SK-N-SH (cell line): ENCODE results near the gene YTHDC2. TPM values are rescaled to one million over a fixed set of nuclear protein-coding genes. Genes with fewer than 3 reads are reported as not detected.

Experiments
- CTCF ChIA-PET: fragments of 300-600, 350-600 bp; formaldehyde crosslinking; extraction: SDS; loops from one replicate; lab custom pipeline; 2021; lab: Yijun Ruan, JAX
- POLR2A ChIA-PET: fragments of 350-600 bp; sonication (Branson Sonifier 250); formaldehyde crosslinking; extraction: SDS; loops from one replicate; lab custom pipeline; 2020; ENCODE audit warnings: antibody characterized with exemption, inconsistent platforms; lab: Yijun Ruan, JAX
- DNase-seq: peaks from one replicate; pipeline ENCODE4 v3.0.0; 2012
- H2AFZ ChIP-seq: fragments of 200-600 bp; sonication (generic); 2 replicates; pipeline ENCODE4 v1.8.1; 2016; ENCODE audit warnings: antibody characterized with exemption, mild to moderate bottlenecking, low read depth
- H3F3A ChIP-seq: fragments of 200-600 bp; sonication (generic); replicated peaks from 2 replicates; pipeline ENCODE3; 2016; ENCODE audit warnings: antibody characterized with exemption, mild to moderate bottlenecking; ENCODE audit not compliant: insufficient read depth
- H3K27ac ChIP-seq, 2 experiments: fragments of 200-500 bp in 1 of 2; fragments of 200-600 bp in 1 of 2; sonication (Bioruptor generic) in 1 of 2; sonication (generic), shearing (Covaris generic) in 1 of 2; 2 replicates each; pipeline versions ENCODE4 v1.5.1 to v1.6.1; 2014 to 2016; ENCODE audit warnings: low read depth in 2 of 2, inconsistent platforms in 1 of 2, low read length in 1 of 2, mild to moderate bottlenecking in 1 of 2, mixed read lengths in 1 of 2
- H3K27me3 ChIP-seq: fragments of 200-600 bp; sonication (generic), shearing (Covaris generic); 2 replicates; pipeline ENCODE4 v1.6.1; 2016; ENCODE audit warnings: mixed run types; ENCODE audit not compliant: insufficient read depth
- H3K36me3 ChIP-seq, 2 experiments: fragments of 200-500 bp in 1 of 2; fragments of 200-600 bp in 1 of 2; sonication (Bioruptor generic) in 1 of 2; sonication (generic) in 1 of 2; replicated peaks in 1 of 2; 2 replicates each; pipeline versions ENCODE3 to v1.5.1; 2014 to 2016; ENCODE audit warnings: low read length in 1 of 2, mild to moderate bottlenecking in 1 of 2; ENCODE audit not compliant: insufficient read depth in 2 of 2, control insufficient read depth in 1 of 2
- H3K4me1 ChIP-seq, 2 experiments: fragments of 200-500 bp in 1 of 2; fragments of 200-600 bp in 1 of 2; sonication (Bioruptor generic) in 1 of 2; sonication (generic), shearing (Covaris generic) in 1 of 2; 2 replicates each; pipeline versions ENCODE4 v1.5.1 to v1.6.1; 2014 to 2016; ENCODE audit warnings: low read depth in 1 of 2, low read length in 1 of 2, mixed run types in 1 of 2; ENCODE audit not compliant: insufficient read depth in 2 of 2, control insufficient read depth in 1 of 2
- H3K4me2 ChIP-seq: fragments of 200-600 bp; sonication (generic), shearing (Covaris generic); 2 replicates; pipeline ENCODE4 v1.6.1; 2017; ENCODE audit warnings: mixed run types
- H3K4me3 ChIP-seq, 2 experiments: fragments of 200-500 bp in 1 of 2; fragments of 200-600 bp in 1 of 2; sonication (Bioruptor generic) in 1 of 2; sonication (generic), shearing (Covaris generic) in 1 of 2; 2 replicates each; pipeline versions ENCODE4 v1.5.1 to v1.8.1; 2014 to 2016; ENCODE audit warnings: low read depth in 2 of 2, inconsistent platforms in 1 of 2, low read length in 1 of 2, mild to moderate bottlenecking in 1 of 2, mixed read lengths in 1 of 2, moderate library complexity in 1 of 2
- H3K79me2 ChIP-seq: fragments of 200-600 bp; sonication (generic); 2 replicates; pipeline ENCODE4 v1.8.1; 2017; ENCODE audit warnings: mild to moderate bottlenecking; ENCODE audit not compliant: insufficient read depth
- H3K9ac ChIP-seq: fragments of 200-600 bp; sonication (generic); 2 replicates; pipeline ENCODE4 v1.6.1; 2017; ENCODE audit warnings: mixed run types
- H3K9me2 ChIP-seq: fragments of 200-600 bp; sonication (generic); 2 replicates; pipeline ENCODE4 v1.6.1; 2017; ENCODE audit warnings: mixed run types
- H3K9me3 ChIP-seq: fragments of 200-600 bp; sonication (generic); 2 replicates; pipeline ENCODE4 v1.6.1; 2017; ENCODE audit warnings: mixed run types, mild to moderate bottlenecking, moderate library complexity
- H4K20me1 ChIP-seq: fragments of 200-600 bp; sonication (generic); 2 replicates; pipeline ENCODE4 v1.6.1; 2017; ENCODE audit warnings: mild to moderate bottlenecking, mixed run types; ENCODE audit not compliant: insufficient read depth
- CHD2 ChIP-seq: fragments of 150-350 bp; IDR thresholded peaks from 2 replicates; pipeline ENCODE4 v1.6.1; 2018; ENCODE audit warnings: low read length; ENCODE audit not compliant: partially characterized antibody
- ELF1 ChIP-seq: IDR thresholded peaks from 2 replicates; pipeline ENCODE4 v1.4.0; 2012
- EP300 ChIP-seq, 2 experiments: IDR thresholded peaks; 2 replicates each; pipeline versions ENCODE4 v1.4.0 to v1.6.1; 2012; ENCODE audit warnings: borderline replicate concordance in 1 of 2, low read depth in 1 of 2, low read length in 1 of 2
- MEF2A ChIP-seq: IDR thresholded peaks from 2 replicates; pipeline ENCODE4 v1.4.0; 2012; ENCODE audit warnings: low read depth, borderline replicate concordance
- MXI1 ChIP-seq: IDR thresholded peaks from 2 replicates; pipeline ENCODE4 v1.6.1; 2012; ENCODE audit warnings: mild to moderate bottlenecking, low read depth, low read length, improper control_type of control experiment
- NFIC ChIP-seq: IDR thresholded peaks from 2 replicates; pipeline ENCODE4 v1.4.0; 2012; ENCODE audit warnings: borderline replicate concordance
- POLR2AphosphoS5 ChIP-seq: IDR thresholded peaks from 2 replicates; pipeline ENCODE4 v1.6.1; 2012; ENCODE audit warnings: low read depth, low read length
- RCOR1 ChIP-seq: fragments of 150-350 bp; IDR thresholded peaks from 2 replicates; pipeline ENCODE4 v1.6.1; 2017; ENCODE audit warnings: antibody characterized with exemption, low read length
- RXRA ChIP-seq: IDR thresholded peaks from 2 replicates; pipeline ENCODE4 v1.4.0; 2012; ENCODE audit warnings: low read depth, mild to moderate bottlenecking, borderline replicate concordance
- TAF1 ChIP-seq: IDR thresholded peaks from 2 replicates; pipeline ENCODE4 v1.6.1; 2012; ENCODE audit warnings: low read depth, mild to moderate bottlenecking, low read length, moderate library complexity, borderline replicate concordance
- TCF12 ChIP-seq: IDR thresholded peaks from 2 replicates; pipeline ENCODE4 v1.4.0; 2012
- TEAD4 ChIP-seq: IDR thresholded peaks from 2 replicates; pipeline ENCODE4 v1.4.0; 2012; ENCODE audit warnings: mild to moderate bottlenecking, borderline replicate concordance; ENCODE audit not compliant: insufficient read depth
- WGBS: methylation state at CpG from one replicate; pipeline ENCODE4 v1.1.6; 2017; ENCODE audit warnings: low lambda C conversion rate; 5-methylcytosine and 5-hydroxymethylcytosine counted together
- polyA plus RNA-seq, 3 experiments: library from polyadenylated mRNA; depleted of rRNA; stranded (reverse); fragments of >200 nt; gene quantifications; 2 replicates each; pipeline ENCODE4 v1.2.3, GENCODE V29; 2012
- TF ChIP-seq, protein P1 (sequence below): IDR thresholded peaks from 2 replicates; pipeline ENCODE4 v1.4.0; 2012; ENCODE audit warnings: low read depth
- TF ChIP-seq, protein P2 (sequence below): fragments of 200-600 bp; sonication (generic); IDR thresholded peaks from 2 replicates; pipeline ENCODE4 v1.6.1; 2017; ENCODE audit warnings: antibody characterized with exemption, mild to moderate bottlenecking, moderate library complexity
- TF ChIP-seq, protein P3 (sequence below): fragments of 150-350 bp; IDR thresholded peaks from 2 replicates; pipeline ENCODE4 v1.6.1; 2017; ENCODE audit warnings: antibody characterized with exemption, low read length, low read depth, borderline replicate concordance
- TF ChIP-seq, protein P4 (sequence below): IDR thresholded peaks from 2 replicates; pipeline ENCODE4 v1.6.1; 2012; ENCODE audit warnings: mild to moderate bottlenecking, low read depth, low read length, moderate library complexity

The YTHDC2 gene
- polyA plus RNA-seq, 1 of the 3 experiments (the other 2 are of a cell fraction), result 3.5 TPM

DNA sequence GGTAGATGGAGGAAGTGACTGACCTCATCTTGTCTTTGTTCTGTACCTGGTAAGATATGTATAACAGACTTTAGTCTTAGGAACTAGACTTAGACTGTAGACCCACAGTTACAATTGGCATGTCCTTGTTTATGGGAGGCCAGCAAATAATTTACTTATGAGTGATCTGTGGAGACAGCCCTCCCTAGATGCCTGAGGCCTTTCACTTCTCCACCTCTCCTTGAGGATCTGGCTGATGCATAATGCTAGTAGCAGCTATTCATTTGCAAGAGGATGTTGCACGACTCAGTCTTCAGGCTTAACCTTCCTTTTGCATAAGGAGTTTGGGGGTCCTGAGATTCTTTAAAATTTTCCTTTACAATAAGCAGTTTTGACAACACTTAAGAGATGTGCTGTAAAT is 100.7 kb downstream of the YTHDC2 start:
- Histone ChIP-seq H4K20me1 (no peaks in the 10 kb centered on the region), H3K27ac (no peak overlapping the region), H2AFZ (no peak overlapping the region), H3K4me2 (no peak overlapping the region), H3K4me1 (peaks cover 0 to 2% of the 10 kb centered on the region in 2 experiments; a peak in 1 of 4 replicates), H3F3A (no peaks in the 10 kb centered on the region), H3K4me3 (no peak overlapping the region), H3K27me3 (no peaks in the 10 kb centered on the region), H3K9me2 (no peaks in the 10 kb centered on the region), H3K9me3 (no peaks in the 10 kb centered on the region), H3K9ac (no peak overlapping the region), H3K79me2 (no peaks in the 10 kb centered on the region), H3K36me3 (no peaks in the 10 kb centered on the region)
- ChIA-PET CTCF (interaction anchor here (1.0 to 5.2 kb wide), 7 partner anchors 8 to 835 kb away, joined by 3 to 68 read pairs (median 5); partner anchors contain the start of gene YTHDC2), POLR2A (no interaction called here)
- TF ChIP-seq TEAD4, result no peak
- no peak for TF ChIP-seq MEF2A
- TF ChIP-seq TCF12, result no peak
- no peak for TF ChIP-seq RCOR1
- no peak for TF ChIP-seq ELF1
- TF ChIP-seq POLR2AphosphoS5, result no peak
- TF ChIP-seq, protein P1, sequence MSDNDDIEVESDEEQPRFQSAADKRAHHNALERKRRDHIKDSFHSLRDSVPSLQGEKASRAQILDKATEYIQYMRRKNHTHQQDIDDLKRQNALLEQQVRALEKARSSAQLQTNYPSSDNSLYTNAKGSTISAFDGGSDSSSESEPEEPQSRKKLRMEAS, result no peak
- no peak for TF ChIP-seq CHD2
- TF ChIP-seq, protein P2, sequence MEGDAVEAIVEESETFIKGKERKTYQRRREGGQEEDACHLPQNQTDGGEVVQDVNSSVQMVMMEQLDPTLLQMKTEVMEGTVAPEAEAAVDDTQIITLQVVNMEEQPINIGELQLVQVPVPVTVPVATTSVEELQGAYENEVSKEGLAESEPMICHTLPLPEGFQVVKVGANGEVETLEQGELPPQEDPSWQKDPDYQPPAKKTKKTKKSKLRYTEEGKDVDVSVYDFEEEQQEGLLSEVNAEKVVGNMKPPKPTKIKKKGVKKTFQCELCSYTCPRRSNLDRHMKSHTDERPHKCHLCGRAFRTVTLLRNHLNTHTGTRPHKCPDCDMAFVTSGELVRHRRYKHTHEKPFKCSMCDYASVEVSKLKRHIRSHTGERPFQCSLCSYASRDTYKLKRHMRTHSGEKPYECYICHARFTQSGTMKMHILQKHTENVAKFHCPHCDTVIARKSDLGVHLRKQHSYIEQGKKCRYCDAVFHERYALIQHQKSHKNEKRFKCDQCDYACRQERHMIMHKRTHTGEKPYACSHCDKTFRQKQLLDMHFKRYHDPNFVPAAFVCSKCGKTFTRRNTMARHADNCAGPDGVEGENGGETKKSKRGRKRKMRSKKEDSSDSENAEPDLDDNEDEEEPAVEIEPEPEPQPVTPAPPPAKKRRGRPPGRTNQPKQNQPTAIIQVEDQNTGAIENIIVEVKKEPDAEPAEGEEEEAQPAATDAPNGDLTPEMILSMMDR, result no peak
- no peak for TF ChIP-seq NFIC
- TF ChIP-seq, protein P3, sequence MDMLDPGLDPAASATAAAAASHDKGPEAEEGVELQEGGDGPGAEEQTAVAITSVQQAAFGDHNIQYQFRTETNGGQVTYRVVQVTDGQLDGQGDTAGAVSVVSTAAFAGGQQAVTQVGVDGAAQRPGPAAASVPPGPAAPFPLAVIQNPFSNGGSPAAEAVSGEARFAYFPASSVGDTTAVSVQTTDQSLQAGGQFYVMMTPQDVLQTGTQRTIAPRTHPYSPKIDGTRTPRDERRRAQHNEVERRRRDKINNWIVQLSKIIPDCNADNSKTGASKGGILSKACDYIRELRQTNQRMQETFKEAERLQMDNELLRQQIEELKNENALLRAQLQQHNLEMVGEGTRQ, result no peak
- DNase-seq, result no peak
- WGBS, result 0% methylated on average over 1 of the region's 1 CpG

DNA sequence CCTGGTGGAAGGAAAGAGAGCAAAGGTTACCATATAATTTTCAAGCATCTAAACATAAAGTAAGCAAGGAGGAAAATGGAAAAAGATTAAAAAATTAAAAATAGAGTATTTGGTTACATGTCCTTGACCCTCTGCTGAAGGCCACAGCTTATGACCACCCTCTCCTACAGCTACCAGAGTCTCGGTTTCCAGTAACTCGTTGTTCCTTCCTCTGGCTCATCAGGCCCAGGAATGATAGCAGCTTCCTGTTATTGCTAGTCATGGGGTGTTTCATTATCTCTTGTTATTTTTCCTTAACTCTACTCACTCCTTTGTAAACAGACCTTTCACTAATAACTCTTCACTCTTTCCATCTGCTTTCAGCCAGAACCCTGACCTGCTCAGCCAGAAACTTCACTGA is 102.2 kb downstream of the YTHDC2 start:
- Histone ChIP-seq H3K27me3 (no peaks in the 10 kb centered on the region), H3K9me3 (no peaks in the 10 kb centered on the region), H3K9ac (no peak overlapping the region), H3K9me2 (no peaks in the 10 kb centered on the region), H3K4me3 (no peak overlapping the region), H3K79me2 (no peaks in the 10 kb centered on the region), H3K4me1 (peaks cover 0 to 2% of the 10 kb centered on the region in 2 experiments; a peak in 1 of 4 replicates), H3K36me3 (no peaks in the 10 kb centered on the region), H3K27ac (no peak overlapping the region), H4K20me1 (no peaks in the 10 kb centered on the region), H3K4me2 (no peak overlapping the region), H2AFZ (no peak overlapping the region), H3F3A (no peaks in the 10 kb centered on the region)
- no peak for DNase-seq
- WGBS, result 41% methylated on average over 2 of the region's 2 CpGs
- TF ChIP-seq MXI1 (no peak), RCOR1 (no peak), ELF1 (no peak), EP300 (IDR thresholded peaks at IDR 0.05; ENCODE audit: borderline replicate concordance in 1 of 2, low read depth in 1 of 2, low read length in 1 of 2) (no peak), MEF2A (no peak), RXRA (no peak), TEAD4 (no peak), TAF1 (no peak)
- TF ChIP-seq, protein P4, sequence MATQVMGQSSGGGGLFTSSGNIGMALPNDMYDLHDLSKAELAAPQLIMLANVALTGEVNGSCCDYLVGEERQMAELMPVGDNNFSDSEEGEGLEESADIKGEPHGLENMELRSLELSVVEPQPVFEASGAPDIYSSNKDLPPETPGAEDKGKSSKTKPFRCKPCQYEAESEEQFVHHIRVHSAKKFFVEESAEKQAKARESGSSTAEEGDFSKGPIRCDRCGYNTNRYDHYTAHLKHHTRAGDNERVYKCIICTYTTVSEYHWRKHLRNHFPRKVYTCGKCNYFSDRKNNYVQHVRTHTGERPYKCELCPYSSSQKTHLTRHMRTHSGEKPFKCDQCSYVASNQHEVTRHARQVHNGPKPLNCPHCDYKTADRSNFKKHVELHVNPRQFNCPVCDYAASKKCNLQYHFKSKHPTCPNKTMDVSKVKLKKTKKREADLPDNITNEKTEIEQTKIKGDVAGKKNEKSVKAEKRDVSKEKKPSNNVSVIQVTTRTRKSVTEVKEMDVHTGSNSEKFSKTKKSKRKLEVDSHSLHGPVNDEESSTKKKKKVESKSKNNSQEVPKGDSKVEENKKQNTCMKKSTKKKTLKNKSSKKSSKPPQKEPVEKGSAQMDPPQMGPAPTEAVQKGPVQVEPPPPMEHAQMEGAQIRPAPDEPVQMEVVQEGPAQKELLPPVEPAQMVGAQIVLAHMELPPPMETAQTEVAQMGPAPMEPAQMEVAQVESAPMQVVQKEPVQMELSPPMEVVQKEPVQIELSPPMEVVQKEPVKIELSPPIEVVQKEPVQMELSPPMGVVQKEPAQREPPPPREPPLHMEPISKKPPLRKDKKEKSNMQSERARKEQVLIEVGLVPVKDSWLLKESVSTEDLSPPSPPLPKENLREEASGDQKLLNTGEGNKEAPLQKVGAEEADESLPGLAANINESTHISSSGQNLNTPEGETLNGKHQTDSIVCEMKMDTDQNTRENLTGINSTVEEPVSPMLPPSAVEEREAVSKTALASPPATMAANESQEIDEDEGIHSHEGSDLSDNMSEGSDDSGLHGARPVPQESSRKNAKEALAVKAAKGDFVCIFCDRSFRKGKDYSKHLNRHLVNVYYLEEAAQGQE, result no peak
- ChIA-PET CTCF (interaction anchor here (1.2 to 5.2 kb wide), 4 partner anchors 10 to 833 kb away, joined by 4 to 68 read pairs (median 38); no protein-coding TSS in a partner anchor), POLR2A (no interaction called here)
